Thoracic aorta (tissue), 2 donors: ENCODE data around the gene YIPF1. TPM values are rescaled to one million over a fixed set of nuclear protein-coding genes. Genes with fewer than 3 reads are reported as not detected.

ENCODE experiments used
- ATAC-seq: fragments of 150-250 bp; one replicate; pipeline ENCODE4 v1.8.0; 2017; ENCODE audit warnings: low read depth; ENCODE audit not compliant: insufficient number of reproducible peaks, low FRiP score
- DNase-seq: peaks from one replicate; pipeline ENCODE4 v3.0.0-alpha.2; 2020; ENCODE audit warnings: low spot score
- H3K27ac ChIP-seq, 2 donors: fragments of 200-600 bp; sonication (generic); 1 replicate in 1 of 2; 2 replicates in 1 of 2; pipeline ENCODE4 v1.5.1; 2016; ENCODE audit warnings: mild to moderate bottlenecking in 2 of 2, moderate library complexity in 2 of 2
- H3K27me3 ChIP-seq: fragments of 200-600 bp; sonication (generic); replicated peaks from 2 replicates; pipeline ENCODE4 v1.6.0; 2016; ENCODE audit warnings: mild to moderate bottlenecking; ENCODE audit not compliant: insufficient read depth
- H3K36me3 ChIP-seq: fragments of 200-600 bp; sonication (generic); one replicate; pipeline ENCODE4 v1.5.1; 2016
- H3K4me1 ChIP-seq, 2 donors: fragments of 200-600 bp; sonication (generic); 1 replicate in 1 of 2; 2 replicates in 1 of 2; pipeline versions ENCODE4 v1.5.1 to v1.6.0; 2016; ENCODE audit warnings: low read depth in 2 of 2, mild to moderate bottlenecking in 1 of 2; ENCODE audit not compliant: control insufficient read depth in 1 of 2
- H3K4me3 ChIP-seq: fragments of 200-600 bp; sonication (generic); 2 replicates; pipeline ENCODE4 v1.5.1; 2016; ENCODE audit warnings: mild to moderate bottlenecking
- H3K9me3 ChIP-seq: fragments of 200-600 bp; sonication (generic); 2 replicates; pipeline ENCODE4 v1.5.1; 2016
- total RNA-seq, 2 donors: library from RNA; depleted of rRNA; stranded (reverse); fragments of >200 nt; gene quantifications; one replicate each; pipeline versions ENCODE4 v1.1.0 to v1.2.3, GENCODE V29; 2016
- TF ChIP-seq, protein P1 (sequence below): fragments of 200-600 bp; sonication (generic); IDR thresholded peaks from one replicate; pipeline ENCODE4 v1.5.1; 2019; ENCODE audit warnings: antibody characterized with exemption

The YIPF1 gene
- total RNA-seq, 2 donors from 2014 or later: 18.8 to 20.7 TPM

DNA sequence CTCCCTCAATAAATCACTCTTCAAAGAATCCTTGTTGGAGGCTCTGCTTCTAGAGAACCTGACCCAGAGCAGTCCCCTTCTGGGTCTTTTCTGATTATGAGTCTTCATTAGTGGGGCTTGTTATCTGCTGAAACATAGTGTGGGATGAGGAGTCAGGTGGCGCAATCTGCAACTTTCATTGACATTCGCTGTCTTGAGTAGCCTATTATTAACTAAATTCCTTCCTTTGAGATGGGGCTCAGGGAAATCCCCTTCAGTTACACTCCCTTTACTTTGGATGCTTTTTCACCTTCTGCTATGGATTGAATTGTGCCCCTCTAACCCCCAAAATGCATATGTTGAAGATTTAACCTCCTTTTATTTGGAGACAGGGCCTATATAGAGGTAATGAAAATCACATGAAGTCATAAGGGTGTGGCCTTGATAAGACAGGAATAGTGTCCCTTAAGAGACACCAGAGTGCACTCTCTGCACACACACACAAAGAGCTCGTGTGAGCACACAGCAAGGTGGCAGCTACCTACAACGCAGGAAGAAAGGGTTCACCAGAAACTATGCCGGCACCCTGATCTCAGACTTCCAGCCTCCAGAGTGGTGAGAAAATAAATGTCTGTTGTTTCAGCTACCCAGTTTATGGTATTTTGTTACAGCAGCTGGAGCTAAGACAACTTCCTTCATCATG, 23.9 kb upstream of the YIPF1 start:
- Histone ChIP-seq H3K4me1 (peaks cover 0 to under 1% of the 10 kb centered on the region in 2 donors), H3K4me3 (no peak overlapping the region), H3K9me3 (no peaks in the 10 kb centered on the region), H3K27ac (no peak overlapping the region), H3K36me3 (peaks cover 7% of the 10 kb centered on the region), H3K27me3 (no peaks in the 10 kb centered on the region)
- no peak for ATAC-seq
- no peak for DNase-seq
- TF ChIP-seq, protein P1, sequence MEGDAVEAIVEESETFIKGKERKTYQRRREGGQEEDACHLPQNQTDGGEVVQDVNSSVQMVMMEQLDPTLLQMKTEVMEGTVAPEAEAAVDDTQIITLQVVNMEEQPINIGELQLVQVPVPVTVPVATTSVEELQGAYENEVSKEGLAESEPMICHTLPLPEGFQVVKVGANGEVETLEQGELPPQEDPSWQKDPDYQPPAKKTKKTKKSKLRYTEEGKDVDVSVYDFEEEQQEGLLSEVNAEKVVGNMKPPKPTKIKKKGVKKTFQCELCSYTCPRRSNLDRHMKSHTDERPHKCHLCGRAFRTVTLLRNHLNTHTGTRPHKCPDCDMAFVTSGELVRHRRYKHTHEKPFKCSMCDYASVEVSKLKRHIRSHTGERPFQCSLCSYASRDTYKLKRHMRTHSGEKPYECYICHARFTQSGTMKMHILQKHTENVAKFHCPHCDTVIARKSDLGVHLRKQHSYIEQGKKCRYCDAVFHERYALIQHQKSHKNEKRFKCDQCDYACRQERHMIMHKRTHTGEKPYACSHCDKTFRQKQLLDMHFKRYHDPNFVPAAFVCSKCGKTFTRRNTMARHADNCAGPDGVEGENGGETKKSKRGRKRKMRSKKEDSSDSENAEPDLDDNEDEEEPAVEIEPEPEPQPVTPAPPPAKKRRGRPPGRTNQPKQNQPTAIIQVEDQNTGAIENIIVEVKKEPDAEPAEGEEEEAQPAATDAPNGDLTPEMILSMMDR: no peak

DNA sequence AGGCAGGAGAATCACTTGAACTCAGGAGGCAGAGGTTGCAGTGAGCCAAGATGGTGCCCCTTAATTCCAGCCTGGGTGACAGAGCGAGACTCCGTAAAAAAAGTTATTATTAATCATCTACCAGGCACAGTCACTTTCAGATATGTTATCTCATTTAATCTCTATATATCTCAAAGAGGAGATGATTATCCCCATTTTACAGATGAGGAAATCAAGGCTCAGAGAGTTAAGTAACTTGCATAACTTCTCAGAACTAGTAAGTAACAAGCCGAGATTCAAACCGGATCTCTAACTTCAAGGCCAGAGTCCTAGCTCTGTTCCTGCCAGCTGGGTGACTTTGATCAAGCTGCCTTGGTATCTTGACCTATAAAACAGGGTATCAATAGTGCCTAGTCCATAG, 21.8 kb upstream of the YIPF1 start:
- DNase-seq (no peak), ATAC-seq (no peak)
- H3K4me3 ChIP-seq: no peak overlapping the region
- no peaks in the 10 kb centered on the region for H3K9me3 ChIP-seq
- TF ChIP-seq, protein P1: no peak
- no peaks in the 10 kb centered on the region for H3K4me1 ChIP-seq
- H3K36me3 ChIP-seq: peaks cover 4% of the 10 kb centered on the region
- no peaks in the 10 kb centered on the region for H3K27me3 ChIP-seq
- H3K27ac ChIP-seq: no peak overlapping the region

DNA sequence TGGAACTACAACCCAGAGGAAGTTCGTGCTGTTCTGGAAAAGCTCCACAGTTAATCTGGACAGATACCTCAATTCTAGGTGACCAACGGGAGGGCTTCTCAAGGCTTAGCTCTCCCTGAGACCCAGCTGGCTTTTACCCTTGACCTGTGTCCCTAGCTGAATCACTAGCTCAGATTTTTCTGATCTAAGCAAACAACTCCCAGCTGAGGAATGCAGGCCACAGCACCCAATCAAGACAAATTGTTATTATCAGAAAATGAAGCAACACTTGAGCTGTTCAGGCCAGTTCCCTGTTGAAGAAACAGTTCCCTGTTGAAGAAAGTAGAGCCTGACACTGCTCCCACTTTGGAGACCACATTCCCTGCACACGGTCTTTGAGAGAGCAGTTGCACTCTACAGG, 20.3 kb upstream of the YIPF1 start:
- no peak for DNase-seq

DNA sequence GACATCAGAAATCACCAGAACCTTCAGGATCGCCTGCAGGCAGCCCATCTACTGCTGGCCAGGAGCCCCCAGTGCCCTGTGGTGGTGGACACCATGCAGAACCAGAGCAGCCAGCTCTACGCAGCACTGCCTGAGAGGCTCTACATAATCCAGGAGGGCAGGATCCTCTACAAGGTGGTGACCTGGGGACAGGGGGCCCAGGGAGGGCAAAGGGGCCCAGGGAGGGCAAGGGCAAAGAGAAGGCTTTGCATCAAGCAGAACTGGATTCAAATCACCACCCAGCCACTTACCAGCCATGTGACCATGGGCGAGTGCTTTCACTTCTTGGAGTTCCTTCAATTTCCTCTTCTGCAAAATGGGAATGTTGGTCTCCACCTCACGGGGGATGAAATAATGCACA, 16.5 kb upstream of the YIPF1 start:
- DNase-seq: no peak

More for the DNA sequence above, 20.3 kb upstream of the YIPF1 start:
- H3K27ac ChIP-seq: no peak overlapping the region
- H3K36me3 ChIP-seq: peaks cover 3% of the 10 kb centered on the region
- no peaks in the 10 kb centered on the region for H3K4me1 ChIP-seq
- no peak for ATAC-seq
- no peaks in the 10 kb centered on the region for H3K9me3 ChIP-seq
- H3K27me3 ChIP-seq: no peaks in the 10 kb centered on the region
- no peak overlapping the region for H3K4me3 ChIP-seq
- TF ChIP-seq, protein P1: no peak

DNA sequence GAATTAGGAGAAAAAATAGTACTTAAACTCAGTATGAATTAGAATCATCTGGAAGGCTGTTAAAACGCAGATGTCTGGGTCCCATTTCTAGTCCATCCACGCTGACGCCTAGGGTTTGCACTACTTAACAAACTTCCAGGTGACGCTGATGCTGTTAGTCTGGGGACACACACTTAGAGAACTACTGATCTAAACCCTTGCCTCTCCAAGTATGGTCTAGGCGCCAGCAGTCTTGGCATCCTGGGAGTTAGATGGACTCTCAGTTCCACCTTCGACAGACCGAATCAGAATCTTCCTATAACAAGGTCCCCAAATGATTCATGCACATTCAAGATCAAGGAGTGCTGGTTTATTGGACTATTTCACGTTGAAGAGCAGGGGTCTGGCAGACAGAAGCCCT, 15.9 kb upstream of the YIPF1 start:
- H3K36me3 ChIP-seq: no peaks in the 10 kb centered on the region
- ATAC-seq (no peak), DNase-seq (no peak)
- no peaks in the 10 kb centered on the region for H3K9me3 ChIP-seq
- H3K27me3 ChIP-seq: no peaks in the 10 kb centered on the region
- H3K27ac ChIP-seq: no peak overlapping the region
- TF ChIP-seq, protein P1: no peak
- peaks cover 0 to 6% of the 10 kb centered on the region in 2 donors for H3K4me1 ChIP-seq
- H3K4me3 ChIP-seq: no peak overlapping the region

More for the DNA sequence above, 16.5 kb upstream of the YIPF1 start:
- Histone ChIP-seq H3K9me3 (no peaks in the 10 kb centered on the region), H3K27me3 (no peaks in the 10 kb centered on the region), H3K4me1 (peaks cover 0 to 6% of the 10 kb centered on the region in 2 donors), H3K4me3 (no peak overlapping the region), H3K27ac (no peak overlapping the region), H3K36me3 (no peaks in the 10 kb centered on the region)
- ATAC-seq: no peak
- TF ChIP-seq, protein P1: no peak
